ENCODE data around the gene NRIP2.

DNA sequence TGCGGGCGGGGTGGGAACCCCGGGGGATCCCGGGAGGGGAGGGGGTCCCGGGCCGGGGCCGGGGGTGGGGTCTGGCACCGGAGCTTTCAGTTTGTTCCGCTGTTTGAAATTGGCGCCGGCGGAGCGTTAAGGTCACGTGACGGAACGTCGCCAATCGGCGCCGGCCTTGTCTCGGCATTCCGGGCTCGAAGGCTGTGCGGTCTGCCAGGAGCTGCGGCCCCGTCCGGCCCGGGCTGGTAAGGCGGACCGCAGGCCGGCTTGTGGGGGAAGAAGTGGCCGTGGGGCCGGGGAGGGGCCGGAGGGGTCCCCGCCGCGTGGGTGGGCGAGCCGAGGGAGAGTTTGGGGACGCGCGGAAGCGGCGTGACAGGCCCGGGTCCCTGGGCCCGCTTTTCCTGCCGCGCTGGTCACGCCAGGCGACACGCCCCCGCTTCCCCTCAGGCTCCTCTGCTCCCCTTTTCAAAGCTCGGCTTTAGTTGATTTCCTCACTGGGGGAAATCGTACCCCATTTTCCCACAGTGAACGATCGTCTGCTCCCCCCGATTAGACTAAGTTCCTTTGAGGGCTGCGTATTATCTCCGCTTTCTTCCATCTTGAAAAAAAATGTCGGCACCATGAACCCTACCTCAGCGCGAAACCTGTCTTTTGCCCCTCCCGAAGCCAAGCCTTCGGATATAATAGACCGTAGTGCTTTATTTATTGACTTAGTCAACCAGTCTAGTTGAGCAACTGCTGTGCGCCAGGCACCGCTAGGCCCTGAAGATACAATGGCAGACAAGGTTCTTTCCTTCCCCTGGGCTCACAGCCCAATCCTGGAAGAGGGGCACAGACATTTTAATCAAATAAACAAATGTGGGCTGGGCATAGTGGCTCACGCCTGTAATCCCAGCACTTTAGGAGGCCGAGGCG lies 42.5 kb upstream of the NRIP2 start, which contains the start of the genes FOXM1 and RHNO1:
- TF ChIP-seq, protein P1, sequence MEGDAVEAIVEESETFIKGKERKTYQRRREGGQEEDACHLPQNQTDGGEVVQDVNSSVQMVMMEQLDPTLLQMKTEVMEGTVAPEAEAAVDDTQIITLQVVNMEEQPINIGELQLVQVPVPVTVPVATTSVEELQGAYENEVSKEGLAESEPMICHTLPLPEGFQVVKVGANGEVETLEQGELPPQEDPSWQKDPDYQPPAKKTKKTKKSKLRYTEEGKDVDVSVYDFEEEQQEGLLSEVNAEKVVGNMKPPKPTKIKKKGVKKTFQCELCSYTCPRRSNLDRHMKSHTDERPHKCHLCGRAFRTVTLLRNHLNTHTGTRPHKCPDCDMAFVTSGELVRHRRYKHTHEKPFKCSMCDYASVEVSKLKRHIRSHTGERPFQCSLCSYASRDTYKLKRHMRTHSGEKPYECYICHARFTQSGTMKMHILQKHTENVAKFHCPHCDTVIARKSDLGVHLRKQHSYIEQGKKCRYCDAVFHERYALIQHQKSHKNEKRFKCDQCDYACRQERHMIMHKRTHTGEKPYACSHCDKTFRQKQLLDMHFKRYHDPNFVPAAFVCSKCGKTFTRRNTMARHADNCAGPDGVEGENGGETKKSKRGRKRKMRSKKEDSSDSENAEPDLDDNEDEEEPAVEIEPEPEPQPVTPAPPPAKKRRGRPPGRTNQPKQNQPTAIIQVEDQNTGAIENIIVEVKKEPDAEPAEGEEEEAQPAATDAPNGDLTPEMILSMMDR (IDR thresholded peaks at IDR 0.05; ENCODE audit: low read depth, low read length, poor library complexity, severe bottlenecking) = no peak
- TF ChIP-seq EZH2phosphoT487 (IDR thresholded peaks at IDR 0.05; ENCODE audit: borderline replicate concordance, low read length) = no peak
